RWPE1 (cell line): Measurements from ENCODE around the gene PITPNM2.

ENCODE experiments used
- CTCF ChIA-PET: fragments of 350-600 bp; sonication (Branson Sonifier 250); formaldehyde crosslinking; extraction: SDS; loops from one replicate; lab custom pipeline; 2021; lab: Yijun Ruan, JAX
- POLR2A ChIA-PET: fragments of 400-600 bp; formaldehyde crosslinking; extraction: SDS; loops from one replicate; lab custom pipeline; 2020; ENCODE audit warnings: antibody characterized with exemption; ENCODE audit not compliant: low non-redundant PET; lab: Yijun Ruan, JAX
- DNase-seq: peaks from one replicate; pipeline ENCODE4 v3.0.0; 2012; ENCODE audit warnings: low spot score
- H3K27ac ChIP-seq: fragments of 450-650 bp; 2 replicates; pipeline ENCODE4 v1.5.1; 2017
- TF ChIP-seq, protein P1 (sequence below): fragments of 450-650 bp; conservative IDR thresholded peaks from 2 replicates; pipeline ENCODE4 v1.5.1; 2017; ENCODE audit warnings: low read depth, mild to moderate bottlenecking

The PITPNM2 gene

GRCh38 chr12:123167329-123167728 lies 16.4 kb upstream of the PITPNM2 start:
- ChIA-PET CTCF (no interaction called here), POLR2A (no interaction called here)
- DNase-seq: no peak
- TF ChIP-seq, protein P1, sequence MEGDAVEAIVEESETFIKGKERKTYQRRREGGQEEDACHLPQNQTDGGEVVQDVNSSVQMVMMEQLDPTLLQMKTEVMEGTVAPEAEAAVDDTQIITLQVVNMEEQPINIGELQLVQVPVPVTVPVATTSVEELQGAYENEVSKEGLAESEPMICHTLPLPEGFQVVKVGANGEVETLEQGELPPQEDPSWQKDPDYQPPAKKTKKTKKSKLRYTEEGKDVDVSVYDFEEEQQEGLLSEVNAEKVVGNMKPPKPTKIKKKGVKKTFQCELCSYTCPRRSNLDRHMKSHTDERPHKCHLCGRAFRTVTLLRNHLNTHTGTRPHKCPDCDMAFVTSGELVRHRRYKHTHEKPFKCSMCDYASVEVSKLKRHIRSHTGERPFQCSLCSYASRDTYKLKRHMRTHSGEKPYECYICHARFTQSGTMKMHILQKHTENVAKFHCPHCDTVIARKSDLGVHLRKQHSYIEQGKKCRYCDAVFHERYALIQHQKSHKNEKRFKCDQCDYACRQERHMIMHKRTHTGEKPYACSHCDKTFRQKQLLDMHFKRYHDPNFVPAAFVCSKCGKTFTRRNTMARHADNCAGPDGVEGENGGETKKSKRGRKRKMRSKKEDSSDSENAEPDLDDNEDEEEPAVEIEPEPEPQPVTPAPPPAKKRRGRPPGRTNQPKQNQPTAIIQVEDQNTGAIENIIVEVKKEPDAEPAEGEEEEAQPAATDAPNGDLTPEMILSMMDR: no peak
- no peak overlapping the region for H3K27ac ChIP-seq

DNA sequence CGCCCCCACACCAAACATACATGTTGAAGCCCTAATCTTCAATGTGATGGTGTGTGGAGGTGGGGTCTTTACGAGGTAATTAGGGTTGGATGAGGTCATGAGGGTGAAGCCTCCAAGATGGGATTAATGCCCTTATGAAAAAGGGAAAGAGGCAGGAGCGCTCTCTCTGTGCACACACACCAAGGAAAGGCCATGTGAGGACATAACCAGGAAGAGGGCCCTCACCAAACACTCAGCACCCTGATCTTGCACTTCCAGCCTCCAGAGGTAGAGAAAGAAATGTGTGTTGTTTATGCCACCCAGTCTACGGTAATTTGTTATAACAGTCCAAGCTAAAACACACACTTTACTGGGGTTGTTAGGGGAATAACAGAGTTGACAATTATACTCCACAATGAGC lies 14.6 kb upstream of the PITPNM2 start:
- TF ChIP-seq, protein P1: no peak
- no peak overlapping the region for H3K27ac ChIP-seq
- ChIA-PET POLR2A (no interaction called here), CTCF (no interaction called here)
- DNase-seq: no peak

GRCh38 chr12:123164710-123165261 lies 13.9 kb upstream of the PITPNM2 start:
- no peak overlapping the region for H3K27ac ChIP-seq
- CTCF ChIA-PET: no interaction called here
- TF ChIP-seq, protein P1: no peak
- no peak for DNase-seq
- POLR2A ChIA-PET: no interaction called here

- no peak overlapping the region for H3K27ac ChIP-seq
- POLR2A ChIA-PET: no interaction called here
- CTCF ChIA-PET: interaction anchor here (0.6 kb wide), 1 partner anchor 23 kb away, joined by 4 read pairs; no protein-coding TSS in a partner anchor
- TF ChIP-seq, protein P1: no peak
- DNase-seq: no peak
Measured at GRCh38 chr12:123164222-123164621, 13.3 kb upstream of the PITPNM2 start.

DNA sequence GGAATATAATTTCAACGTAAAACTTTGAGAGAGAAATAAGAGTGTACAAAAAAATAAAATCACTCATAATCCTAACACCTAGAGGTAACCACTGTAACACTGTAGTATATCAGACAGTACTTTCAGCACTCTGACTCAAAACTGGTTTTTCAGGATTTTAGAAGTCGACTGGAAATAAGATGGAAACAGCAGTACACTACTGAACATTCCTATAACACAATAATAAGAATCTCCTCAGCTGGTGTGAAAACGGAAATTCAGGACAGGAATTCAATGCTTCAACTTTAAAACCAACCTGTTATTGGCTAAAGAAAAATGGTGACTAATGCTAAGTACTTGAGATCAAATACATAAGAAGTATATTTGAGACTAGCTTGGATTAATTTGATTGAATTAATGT lies 12.3 kb upstream of the PITPNM2 start:
- peak; percentile 66 for DNase-seq
- H3K27ac ChIP-seq: no peak overlapping the region
- ChIA-PET POLR2A (no interaction called here), CTCF (interaction anchor here (0.6 to 1.3 kb wide), 2 partner anchors 120 to 138 kb away, joined by 4 to 5 read pairs; no protein-coding TSS in a partner anchor)
- TF ChIP-seq, protein P1: no peak

DNA sequence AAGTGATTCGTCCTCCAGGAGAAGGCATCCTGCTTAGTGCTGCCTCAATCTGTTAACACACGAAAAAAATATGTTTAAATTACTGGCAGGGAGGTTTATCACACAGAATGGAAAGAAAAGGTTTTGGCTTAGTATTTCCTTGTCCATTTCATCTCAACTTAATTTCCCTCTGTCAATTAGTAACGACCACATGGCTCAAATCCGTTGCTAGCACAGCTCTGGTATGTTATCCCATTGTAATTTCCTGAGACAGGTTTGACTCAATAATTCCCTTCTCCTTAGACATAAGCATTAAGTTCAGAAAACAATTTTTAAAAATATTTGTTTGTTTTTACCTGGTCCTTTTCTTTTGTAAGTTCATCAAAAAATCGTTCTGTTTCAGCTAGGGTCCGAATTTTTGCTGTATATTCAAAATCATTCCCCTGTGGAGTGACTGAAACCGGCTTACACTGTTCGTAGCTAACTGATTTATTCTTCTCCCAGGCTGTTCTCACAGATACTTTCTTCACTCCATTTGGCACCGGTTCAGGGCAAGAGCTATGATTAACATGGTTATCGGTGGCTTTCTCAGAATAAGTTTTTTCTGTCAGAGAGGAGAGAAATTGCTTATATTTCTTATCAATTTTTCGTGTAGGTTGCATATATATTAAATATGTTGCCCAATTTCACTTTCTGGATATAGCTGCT lies 10.1 kb upstream of the PITPNM2 start:
- DNase-seq: no peak
- H3K27ac ChIP-seq: no peak overlapping the region
- ChIA-PET CTCF (interaction anchor here (1.1 to 2.1 kb wide), 3 partner anchors 10 to 118 kb away, joined by 3 to 10 read pairs (median 5); partner anchors contain the start of gene PITPNM2), POLR2A (interaction anchor here (0.5 kb wide), 1 partner anchor 33 kb away, joined by 7 read pairs; no protein-coding TSS in a partner anchor)
- TF ChIP-seq, protein P1: no peak
